Hindlimb muscle (tissue), 1 donor: ENCODE measurements around the gene CAMSAP1. TPM values are rescaled to one million over a fixed set of nuclear protein-coding genes. Genes with fewer than 3 reads are reported as not detected.

ENCODE experiments used
- DNase-seq: peaks from one replicate; pipeline ENCODE4 v3.0.0-alpha.2; 2013
- polyA plus RNA-seq: library from polyadenylated mRNA; unstranded; fragments of 120-200 nt; gene quantifications from one replicate; pipeline ENCODE4 v1.2.1, GENCODE V29; 2013; ENCODE audit not compliant: insufficient read length

Gene CAMSAP1
- polyA plus RNA-seq, 1 donor = 29.0 TPM

DNA sequence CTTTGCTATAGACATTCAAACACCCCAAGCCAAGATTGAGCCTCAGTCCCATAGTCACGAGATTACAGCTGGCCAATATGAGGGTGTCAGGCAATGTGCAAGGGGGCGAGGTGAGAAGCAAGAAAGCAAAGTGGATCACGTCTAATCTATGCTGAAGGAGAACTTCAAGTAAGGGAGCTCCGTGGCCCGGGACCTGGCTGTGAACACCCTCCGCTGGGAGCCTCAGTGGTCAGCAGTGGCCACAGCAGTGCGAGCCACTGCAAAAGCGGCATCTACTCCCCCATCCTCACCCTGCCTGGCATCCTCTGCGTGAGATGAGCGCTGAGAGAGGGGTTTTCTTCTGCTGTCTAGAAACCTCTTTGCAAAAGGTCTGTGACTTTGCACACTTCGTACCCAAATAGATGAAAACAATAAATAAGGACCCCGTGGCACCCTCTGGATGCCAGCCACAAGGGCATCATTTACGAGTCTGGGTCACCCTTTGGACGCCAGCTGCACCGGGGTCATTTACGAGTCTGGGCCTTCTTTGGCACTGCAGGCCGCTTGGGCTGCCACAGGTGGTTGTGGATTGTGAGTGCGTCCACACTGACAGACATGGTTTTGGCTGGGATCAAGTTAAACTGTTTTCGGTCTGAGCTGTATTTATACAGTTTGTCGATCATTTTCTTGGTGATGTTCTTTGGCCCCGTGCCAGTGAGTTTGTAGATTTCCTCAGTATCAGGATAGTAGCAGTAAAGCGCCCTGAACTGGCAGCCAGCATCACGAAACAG, 96.4 kb downstream of the CAMSAP1 start:
- no peak for DNase-seq

- DNase-seq = no peak
Observed at GRCh38 chr9:135809166-135809565, 98.2 kb downstream of the CAMSAP1 start.

DNA sequence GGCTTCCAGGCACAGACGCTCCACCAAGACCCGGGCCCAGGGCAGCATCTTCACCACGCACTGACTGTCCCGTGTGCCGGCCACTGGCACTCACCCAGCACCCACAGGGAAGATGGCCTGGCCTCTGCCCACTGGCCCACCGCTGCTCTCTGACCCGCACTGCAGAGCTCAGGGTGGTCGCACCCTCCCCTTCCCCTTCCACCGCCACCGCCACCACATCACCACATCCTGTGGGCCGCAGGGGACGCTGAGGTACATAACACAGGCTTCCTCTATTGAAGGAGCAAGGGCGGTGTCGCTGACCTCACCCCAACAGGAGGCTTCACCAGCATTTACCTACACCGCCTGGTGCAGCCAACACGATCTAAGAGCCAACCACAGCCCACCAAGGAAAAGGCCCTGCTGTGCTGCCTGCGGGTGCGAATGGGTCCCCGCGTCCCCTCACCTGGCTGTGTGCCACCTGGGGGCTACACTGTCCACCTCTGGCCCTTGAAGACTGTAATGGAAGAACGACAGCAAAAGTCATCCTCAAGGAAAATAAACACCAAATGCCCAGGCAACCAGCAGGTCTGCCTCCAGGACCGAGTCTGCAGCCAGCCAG, 101.8 kb downstream of the CAMSAP1 start:
- no peak for DNase-seq

GRCh38 chr9:135804581-135805421, 102.5 kb downstream of the CAMSAP1 start:
- no peak for DNase-seq

DNA sequence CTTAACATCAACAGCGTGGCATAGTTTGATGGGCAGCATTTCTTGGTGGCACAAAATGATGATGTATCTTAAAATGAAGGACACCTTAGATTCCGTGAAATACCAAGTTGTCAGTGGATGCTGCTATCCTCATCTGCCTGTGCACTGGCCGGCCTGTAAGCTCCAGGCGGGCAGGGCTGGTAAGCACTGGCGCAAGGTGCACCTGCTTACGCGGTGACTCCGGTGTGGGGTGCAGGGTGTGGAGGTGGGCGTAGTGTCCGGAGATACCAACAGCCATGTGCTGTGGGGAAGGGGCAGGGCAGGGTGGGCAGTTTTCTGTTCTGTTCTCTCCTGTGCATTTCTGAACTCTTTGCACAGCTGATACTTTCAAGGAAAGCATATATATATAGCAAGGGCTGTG, 103.9 kb downstream of the CAMSAP1 start:
- no peak for DNase-seq

DNA sequence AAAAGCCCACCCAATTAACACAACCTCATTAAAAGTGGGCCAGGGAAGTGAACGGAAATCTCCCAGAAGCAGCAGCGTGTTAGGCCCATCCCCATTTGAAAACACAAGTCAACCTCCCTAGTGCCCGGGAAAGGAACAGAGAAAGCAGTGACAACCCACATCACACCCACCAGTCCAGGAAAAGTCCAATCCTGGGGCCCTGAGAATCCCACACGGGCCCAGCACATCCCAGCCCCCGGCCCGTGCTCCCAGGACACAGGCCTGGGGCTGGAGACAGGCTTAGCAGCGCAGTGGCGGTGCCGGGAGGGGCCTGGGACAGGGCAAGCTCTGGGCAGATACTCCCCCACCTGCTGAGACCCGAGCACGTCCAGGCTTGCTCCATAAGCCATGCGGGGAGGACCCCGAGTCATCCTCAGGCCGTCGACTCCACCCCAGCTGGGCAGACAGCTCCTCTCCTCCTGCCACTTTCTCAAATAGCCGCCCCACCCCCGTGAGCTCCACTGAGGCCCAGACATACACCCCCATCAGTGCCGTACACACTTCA, 104.4 kb downstream of the CAMSAP1 start:
- DNase-seq = no peak

DNA sequence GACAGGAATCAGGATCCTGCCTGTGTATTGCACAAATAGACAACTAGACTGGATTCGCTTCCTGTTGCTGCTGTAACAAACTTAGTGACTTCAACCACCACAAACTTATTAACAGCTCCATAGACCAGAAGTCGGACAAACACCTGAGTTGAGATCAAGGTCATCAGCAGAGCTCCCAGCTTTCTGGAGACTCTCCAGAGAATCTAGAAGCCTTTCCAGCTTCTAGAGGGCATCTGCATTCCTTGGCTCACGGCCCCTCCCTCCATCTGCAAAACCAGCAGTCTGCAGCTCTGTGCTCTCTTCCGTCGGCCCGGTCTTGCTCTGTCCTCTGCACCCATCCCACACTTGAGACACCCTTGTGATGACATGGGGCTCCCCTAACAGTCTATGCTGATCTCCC, 106.3 kb downstream of the CAMSAP1 start:
- no peak for DNase-seq

DNA sequence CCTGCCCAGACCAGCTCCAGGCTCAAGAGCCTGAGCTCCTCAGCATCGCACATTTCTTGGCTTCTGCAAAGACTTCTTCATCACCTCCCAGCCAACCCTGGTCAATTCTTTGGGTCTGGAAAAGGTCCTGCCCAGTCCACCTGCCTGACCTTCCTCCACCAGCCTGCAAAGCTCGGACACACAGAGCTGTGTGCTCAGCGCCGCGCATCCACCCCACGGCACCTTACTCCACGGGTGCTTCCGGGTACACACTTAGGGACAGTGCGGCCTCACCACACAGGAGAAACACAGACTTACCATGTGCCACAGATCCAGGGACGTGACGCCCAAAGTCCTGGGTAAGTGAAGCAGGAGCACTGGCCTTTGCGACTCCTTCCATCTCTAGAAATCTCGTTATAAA, 108.1 kb downstream of the CAMSAP1 start:
- no peak for DNase-seq

DNA sequence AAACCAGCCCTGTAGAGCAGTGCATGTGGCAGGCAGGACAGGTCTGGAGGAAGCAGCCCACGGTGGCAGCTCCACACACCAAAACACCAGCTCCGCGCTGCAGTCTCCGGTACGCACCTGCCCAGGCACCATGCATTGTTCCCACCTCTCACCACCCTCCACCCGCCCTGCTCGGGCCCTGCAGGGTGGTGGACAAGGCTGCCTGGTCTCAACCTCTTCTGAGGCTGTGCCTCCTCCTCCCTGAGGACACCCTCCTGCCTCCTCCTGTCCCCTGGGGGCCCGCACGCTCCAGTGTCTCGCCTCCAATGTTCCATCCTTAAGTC, 109.1 kb downstream of the CAMSAP1 start:
- DNase-seq = no peak

- DNase-seq = no peak
Observed at GRCh38 chr9:135797507-135798262, 109.7 kb downstream of the CAMSAP1 start.

- no peak for DNase-seq
Observed at GRCh38 chr9:135796784-135797485, 110.4 kb downstream of the CAMSAP1 start.

DNA sequence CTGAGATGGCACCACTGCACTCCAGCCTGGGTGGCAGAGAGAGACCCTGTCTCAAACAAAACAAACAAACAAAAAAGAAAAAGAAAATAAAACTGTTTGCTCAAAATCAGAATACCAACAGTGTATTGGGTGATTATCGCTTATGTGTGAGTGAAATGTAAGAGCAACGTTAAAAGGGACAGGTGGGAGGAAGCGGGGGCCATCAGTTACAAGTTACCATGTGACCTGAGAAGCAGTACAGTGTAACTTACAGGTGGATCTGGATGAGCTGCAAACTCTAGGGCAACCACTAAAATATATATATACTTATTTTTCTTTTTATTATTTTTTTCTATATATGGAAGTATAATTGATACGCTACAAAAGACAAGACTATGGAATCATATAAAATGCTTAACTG, 112.0 kb downstream of the CAMSAP1 start:
- DNase-seq = no peak

DNA sequence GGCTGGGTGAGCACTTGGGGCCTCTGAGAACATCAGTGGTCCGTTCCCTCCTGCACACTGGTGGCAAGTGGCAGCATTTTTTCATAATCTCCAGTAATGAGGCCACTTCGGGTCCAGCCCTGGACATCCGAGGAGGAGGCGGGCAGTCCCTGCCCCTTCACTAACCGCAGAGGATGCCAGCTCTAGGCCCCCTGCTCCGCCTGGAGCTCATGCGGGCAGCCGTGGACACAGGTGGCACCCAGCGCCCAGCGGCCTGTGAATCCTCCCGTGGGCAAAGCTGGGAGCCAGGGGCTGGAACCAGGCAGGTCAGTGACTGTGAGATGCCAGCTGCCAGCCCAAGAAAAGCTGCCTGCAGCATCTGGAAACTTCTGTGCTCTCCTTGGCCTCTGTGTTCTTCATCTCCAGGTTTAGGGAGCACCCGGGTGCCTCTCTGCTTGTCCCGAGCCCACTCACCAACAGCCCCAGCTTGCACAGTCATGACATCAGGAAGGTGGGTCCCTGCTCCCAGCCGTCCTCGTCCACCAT, 112.9 kb downstream of the CAMSAP1 start:
- DNase-seq = no peak

- no peak for DNase-seq
Observed at GRCh38 chr9:135794057-135794335, 113.3 kb downstream of the CAMSAP1 start.

GRCh38 chr9:135793221-135794056, 113.9 kb downstream of the CAMSAP1 start:
- DNase-seq = no peak

GRCh38 chr9:135792268-135793128, 114.8 kb downstream of the CAMSAP1 start:
- no peak for DNase-seq

DNA sequence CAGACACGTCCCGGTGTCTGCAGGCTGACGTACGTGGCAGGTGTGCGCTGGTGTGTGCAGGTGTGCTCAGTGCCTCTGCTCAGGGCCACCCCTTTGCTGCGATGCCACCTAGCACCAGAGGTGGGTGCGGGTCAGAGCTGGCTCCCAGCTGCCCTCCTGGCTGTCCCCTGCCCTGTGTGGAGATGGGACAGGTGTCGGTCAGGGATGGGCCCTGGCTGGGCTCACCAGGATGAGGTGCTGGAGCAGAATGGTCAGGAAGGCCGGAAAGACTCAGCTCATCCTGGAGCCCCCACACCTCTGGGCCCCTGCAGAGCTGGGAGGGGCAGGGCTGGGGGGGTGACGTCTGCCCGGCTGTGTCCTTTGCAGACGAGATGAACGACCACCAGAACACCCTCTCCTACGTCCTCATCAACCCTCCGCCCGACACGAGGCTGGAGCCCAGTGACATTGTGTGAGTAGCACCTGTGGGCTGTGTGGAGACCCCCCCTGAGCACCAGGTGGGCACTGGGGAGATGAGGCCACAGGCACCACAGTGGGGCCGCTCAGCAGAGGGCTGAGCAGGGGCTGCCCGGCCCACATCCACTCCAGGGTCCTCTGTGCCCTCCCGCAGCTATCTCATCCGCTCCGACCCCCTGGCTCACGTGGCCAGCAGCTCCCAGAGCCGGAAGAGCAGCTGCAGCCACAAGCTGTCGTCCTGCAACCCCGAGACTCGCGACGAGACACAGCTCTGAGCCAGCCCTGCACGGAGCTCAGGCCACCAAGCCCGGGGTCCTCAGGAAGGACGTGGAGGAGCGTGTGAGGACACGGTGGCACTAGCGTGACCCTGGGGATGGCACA, 115.7 kb downstream of the CAMSAP1 start:
- no peak for DNase-seq

GRCh38 chr9:135790850-135791249, 116.5 kb downstream of the CAMSAP1 start:
- DNase-seq = no peak

- no peak for DNase-seq
Observed at GRCh38 chr9:135790356-135790755, 117.0 kb downstream of the CAMSAP1 start.
